Loucy (cell line): ENCODE data around the gene RBM6.

Experiments
- EZH2phosphoT487 ChIP-seq: fragments of 200-600 bp; IDR thresholded peaks from 2 replicates; pipeline ENCODE4 v1.6.1; 2018; ENCODE audit warnings: antibody characterized with exemption, mild to moderate bottlenecking, moderate library complexity, borderline replicate concordance
- TF ChIP-seq, protein P1 (sequence below): fragments of 200-600 bp; sonication (generic); conservative IDR thresholded peaks from 2 replicates; pipeline ENCODE4 v1.5.1; 2014; ENCODE audit warnings: mild to moderate bottlenecking, antibody characterized with exemption, low read length

DNA sequence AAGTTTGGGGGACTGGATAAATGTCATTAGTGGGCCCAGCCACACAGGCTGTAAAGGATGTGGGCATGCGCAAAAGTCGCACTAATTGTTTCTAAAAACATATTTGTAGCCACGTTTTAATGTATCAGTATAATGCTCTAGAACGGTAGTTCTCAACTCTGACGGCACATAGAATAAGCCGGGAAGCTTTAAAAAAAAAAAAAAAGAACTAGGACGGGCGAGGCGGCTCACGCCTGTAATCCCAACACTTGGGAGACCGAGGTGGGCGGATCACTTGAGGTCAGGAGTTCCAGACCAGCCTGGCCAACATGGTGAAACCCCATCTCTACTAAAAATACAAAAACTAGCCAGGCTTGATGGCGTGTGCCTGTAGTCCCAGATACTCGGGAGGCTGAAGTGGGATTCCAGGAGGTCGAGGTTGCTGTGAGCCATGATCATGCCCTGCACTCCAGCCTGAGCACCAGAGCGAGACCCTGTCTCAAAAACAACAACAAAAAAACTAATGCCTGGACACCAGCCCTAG is 9.7 kb upstream of the RBM6 start:
- TF ChIP-seq, protein P1, sequence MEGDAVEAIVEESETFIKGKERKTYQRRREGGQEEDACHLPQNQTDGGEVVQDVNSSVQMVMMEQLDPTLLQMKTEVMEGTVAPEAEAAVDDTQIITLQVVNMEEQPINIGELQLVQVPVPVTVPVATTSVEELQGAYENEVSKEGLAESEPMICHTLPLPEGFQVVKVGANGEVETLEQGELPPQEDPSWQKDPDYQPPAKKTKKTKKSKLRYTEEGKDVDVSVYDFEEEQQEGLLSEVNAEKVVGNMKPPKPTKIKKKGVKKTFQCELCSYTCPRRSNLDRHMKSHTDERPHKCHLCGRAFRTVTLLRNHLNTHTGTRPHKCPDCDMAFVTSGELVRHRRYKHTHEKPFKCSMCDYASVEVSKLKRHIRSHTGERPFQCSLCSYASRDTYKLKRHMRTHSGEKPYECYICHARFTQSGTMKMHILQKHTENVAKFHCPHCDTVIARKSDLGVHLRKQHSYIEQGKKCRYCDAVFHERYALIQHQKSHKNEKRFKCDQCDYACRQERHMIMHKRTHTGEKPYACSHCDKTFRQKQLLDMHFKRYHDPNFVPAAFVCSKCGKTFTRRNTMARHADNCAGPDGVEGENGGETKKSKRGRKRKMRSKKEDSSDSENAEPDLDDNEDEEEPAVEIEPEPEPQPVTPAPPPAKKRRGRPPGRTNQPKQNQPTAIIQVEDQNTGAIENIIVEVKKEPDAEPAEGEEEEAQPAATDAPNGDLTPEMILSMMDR, result no peak
- TF ChIP-seq EZH2phosphoT487, result no peak
